SK-N-SH (cell line): Measurements from ENCODE around the gene AP2S1.
"Not testable (repeated sequence)": the region's sequence is repeated elsewhere in the genome, so short reads cannot be mapped to it uniquely, and the experiment has no call there.

Experiments used
- CTCF ChIP-seq: fragments of 200-600 bp; sonication (generic); IDR thresholded peaks from 2 replicates; pipeline ENCODE4 v1.6.1; 2017; ENCODE audit warnings: antibody characterized with exemption, mild to moderate bottlenecking, moderate library complexity
- JUND ChIP-seq: IDR thresholded peaks from 2 replicates; pipeline ENCODE4 v1.4.0; 2012
- NFIC ChIP-seq: IDR thresholded peaks from 2 replicates; pipeline ENCODE4 v1.4.0; 2012; ENCODE audit warnings: borderline replicate concordance
- NRF1 ChIP-seq: IDR thresholded peaks from 2 replicates; pipeline ENCODE4 v1.6.1; 2012; ENCODE audit warnings: low read depth, mild to moderate bottlenecking, low read length
- POLR2AphosphoS5 ChIP-seq: IDR thresholded peaks from 2 replicates; pipeline ENCODE4 v1.6.1; 2012; ENCODE audit warnings: low read depth, low read length
- RCOR1 ChIP-seq: fragments of 150-350 bp; IDR thresholded peaks from 2 replicates; pipeline ENCODE4 v1.6.1; 2017; ENCODE audit warnings: antibody characterized with exemption, low read length
- REST ChIP-seq: IDR thresholded peaks from 2 replicates; pipeline ENCODE4 v1.6.1; 2012; ENCODE audit warnings: mild to moderate bottlenecking, low read depth, low read length, moderate library complexity
- TAF1 ChIP-seq: IDR thresholded peaks from 2 replicates; pipeline ENCODE4 v1.6.1; 2012; ENCODE audit warnings: low read depth, mild to moderate bottlenecking, low read length, moderate library complexity, borderline replicate concordance
- TCF12 ChIP-seq: IDR thresholded peaks from 2 replicates; pipeline ENCODE4 v1.4.0; 2012
- USF2 ChIP-seq: fragments of 150-350 bp; IDR thresholded peaks from 2 replicates; pipeline ENCODE4 v1.6.1; 2017; ENCODE audit warnings: antibody characterized with exemption, low read length, low read depth, borderline replicate concordance
- YY1 ChIP-seq: IDR thresholded peaks from 2 replicates; pipeline ENCODE4 v1.4.0; 2012; ENCODE audit warnings: low read depth, mild to moderate bottlenecking
- ZBTB33 ChIP-seq: IDR thresholded peaks from 2 replicates; pipeline ENCODE4 v1.4.0; 2012; ENCODE audit warnings: low read depth, borderline replicate concordance

- not testable (repeated sequence) for TF ChIP-seq CTCF, NFIC, POLR2AphosphoS5, RCOR1, TCF12, ZBTB33, YY1, JUND, TAF1, USF2, REST, NRF1
Measured at GRCh38 chr19:46882751-46883150, 32.1 kb upstream of the AP2S1 start.
